Karpas-422 (cell line): Measurements from ENCODE around the gene DUSP8. TPM values are rescaled to one million over a fixed set of nuclear protein-coding genes. Genes with fewer than 3 reads are reported as not detected.

Source experiments
- DNase-seq: peaks from one replicate; pipeline ENCODE4 v3.0.0-alpha.2; 2015
- H2AFZ ChIP-seq: fragments of 200-600 bp; sonication (generic); 2 replicates; pipeline ENCODE4 v1.6.1; 2014; ENCODE audit warnings: antibody characterized with exemption, low read length, mixed read lengths
- H3K27ac ChIP-seq: fragments of 200-600 bp; sonication (generic); 2 replicates; pipeline ENCODE4 v1.5.1; 2014; ENCODE audit warnings: mild to moderate bottlenecking, low read length, moderate library complexity
- H3K27me3 ChIP-seq: fragments of 200-600 bp; sonication (generic); 2 replicates; pipeline ENCODE4 v1.6.1; 2014; ENCODE audit warnings: low read length, mixed read lengths
- H3K36me3 ChIP-seq: fragments of 200-600 bp; sonication (generic); 2 replicates; pipeline ENCODE4 v1.6.1; 2014; ENCODE audit warnings: low read length, mixed read lengths; ENCODE audit not compliant: insufficient read depth
- H3K4me1 ChIP-seq: fragments of 200-600 bp; sonication (generic); 2 replicates; pipeline ENCODE4 v1.6.1; 2014; ENCODE audit warnings: mild to moderate bottlenecking, low read length, mixed read lengths
- H3K4me2 ChIP-seq: fragments of 200-600 bp; sonication (generic); 2 replicates; pipeline ENCODE4 v1.6.1; 2014; ENCODE audit warnings: low read length, low read depth, mild to moderate bottlenecking; ENCODE audit not compliant: poor library complexity, severe bottlenecking
- H3K4me3 ChIP-seq: fragments of 200-600 bp; sonication (generic); 2 replicates; pipeline ENCODE4 v1.5.1; 2014; ENCODE audit warnings: mild to moderate bottlenecking, antibody characterized with exemption, low read length, mixed read lengths
- H3K79me2 ChIP-seq: fragments of 200-600 bp; sonication (generic); 2 replicates; pipeline ENCODE4 v1.6.1; 2014; ENCODE audit warnings: mild to moderate bottlenecking, low read length, mixed read lengths
- H3K9ac ChIP-seq: fragments of 200-600 bp; sonication (generic); 2 replicates; pipeline ENCODE4 v1.6.0; 2014; ENCODE audit warnings: low read length
- H3K9me2 ChIP-seq: fragments of 200-600 bp; sonication (generic), shearing (Covaris generic); replicated peaks from 2 replicates; pipeline ENCODE4 v1.6.0; 2014; ENCODE audit warnings: mild to moderate bottlenecking, low read length, moderate library complexity; ENCODE audit not compliant: insufficient read depth
- H3K9me3 ChIP-seq: fragments of 300-700, 200-600 bp; sonication (generic); 2 replicates; pipeline ENCODE4 v1.6.1; 2014; ENCODE audit warnings: low read length, mixed read lengths
- H4K20me1 ChIP-seq: fragments of 200-600 bp; sonication (generic); 2 replicates; pipeline ENCODE4 v1.6.1; 2014; ENCODE audit warnings: mild to moderate bottlenecking, antibody characterized with exemption, low read length, low read depth; ENCODE audit not compliant: insufficient read depth
- total RNA-seq: library from RNA; depleted of rRNA; stranded (reverse); fragments of >200 nt; shearing (Covaris generic); gene quantifications from 2 replicates; pipeline ENCODE4 v1.2.3, GENCODE V29; 2014; ENCODE audit warnings: low replicate concordance

Gene DUSP8
- total RNA-seq, 1 experiment from 2014 or later, result not detected

DNA sequence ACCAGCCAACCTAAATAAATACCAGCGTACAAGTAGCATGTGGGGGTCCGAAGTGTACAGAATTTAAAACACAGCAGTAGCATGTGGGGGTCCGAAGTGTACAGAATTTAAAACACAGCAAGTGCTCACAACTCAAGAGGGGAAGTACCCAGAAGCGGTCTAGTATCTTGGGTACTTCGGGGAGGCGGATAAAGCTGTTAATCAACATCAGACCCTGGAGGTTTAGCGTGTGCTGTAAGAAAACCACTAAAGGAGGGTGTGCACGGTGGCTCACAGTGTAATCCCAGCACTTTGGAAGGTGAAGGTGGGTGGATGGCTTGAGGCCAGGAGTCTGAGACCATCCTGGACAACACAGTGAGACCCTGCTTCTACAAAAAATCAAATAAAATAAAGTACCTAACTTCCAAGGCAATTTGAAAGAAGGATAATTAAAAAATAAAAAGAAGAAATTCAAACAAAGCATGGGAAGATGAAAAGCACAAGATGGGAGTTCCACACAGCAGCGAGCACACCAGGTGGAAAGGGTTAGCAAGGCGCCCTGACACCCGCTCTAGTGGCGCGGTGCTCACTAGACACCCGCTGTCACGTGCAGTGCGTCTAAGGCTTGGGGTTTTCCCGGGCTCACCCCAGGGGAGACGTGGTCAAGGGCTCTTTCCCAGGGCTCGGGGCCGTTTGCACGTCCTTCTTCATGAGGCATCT is 50.5 kb downstream of the DUSP8 start:
- H3K9me2 ChIP-seq, result no peaks in the 10 kb centered on the region
- no peaks in the 10 kb centered on the region for H3K79me2 ChIP-seq
- no peaks in the 10 kb centered on the region for H3K27me3 ChIP-seq
- no peak overlapping the region for H3K9ac ChIP-seq
- H3K4me2 ChIP-seq, result no peak overlapping the region
- H4K20me1 ChIP-seq, result peaks cover 84% of the 10 kb centered on the region
- H3K4me1 ChIP-seq, result no peaks in the 10 kb centered on the region
- no peak overlapping the region for H3K27ac ChIP-seq
- no peaks in the 10 kb centered on the region for H3K9me3 ChIP-seq
- H3K36me3 ChIP-seq, result no peaks in the 10 kb centered on the region
- no peak overlapping the region for H2AFZ ChIP-seq
- no peak overlapping the region for H3K4me3 ChIP-seq
- DNase-seq, result no peak

DNA sequence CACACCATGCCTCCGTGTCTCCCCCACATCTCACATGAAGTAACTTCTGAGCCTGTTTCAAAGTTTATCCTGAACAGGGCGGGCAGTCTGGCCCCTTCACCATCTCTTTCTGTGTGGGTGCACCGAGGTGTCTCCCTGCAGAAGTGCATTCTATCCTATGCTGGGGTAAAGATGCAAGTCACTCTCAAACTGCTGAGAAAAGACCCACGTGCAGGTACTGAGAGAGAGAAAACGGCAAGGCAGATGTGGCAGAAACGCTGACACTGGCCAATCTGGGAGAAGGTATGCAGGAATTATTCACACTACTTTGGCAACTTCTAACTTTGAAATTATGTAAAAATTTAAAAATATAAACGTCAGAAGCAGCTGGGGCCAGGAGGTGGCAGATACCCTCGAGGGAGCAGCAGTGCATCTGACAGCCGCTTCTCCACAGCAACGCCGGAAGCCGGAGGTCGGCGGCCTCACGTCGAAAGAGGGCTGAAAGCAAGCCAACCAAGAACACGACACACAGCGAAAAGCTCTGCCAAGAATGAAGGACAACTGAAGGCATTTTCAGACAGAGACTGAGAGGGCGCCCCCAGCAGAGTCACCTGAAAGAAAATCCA is 51.3 kb downstream of the DUSP8 start:
- Histone ChIP-seq H3K4me3 (no peak overlapping the region), H3K79me2 (no peaks in the 10 kb centered on the region), H3K4me2 (no peak overlapping the region), H3K4me1 (no peaks in the 10 kb centered on the region), H3K9ac (no peak overlapping the region), H3K27me3 (no peaks in the 10 kb centered on the region), H3K9me2 (no peaks in the 10 kb centered on the region), H4K20me1 (peaks cover 88% of the 10 kb centered on the region), H3K9me3 (no peaks in the 10 kb centered on the region), H3K27ac (no peak overlapping the region), H3K36me3 (no peaks in the 10 kb centered on the region), H2AFZ (no peak overlapping the region)
- no peak for DNase-seq

DNA sequence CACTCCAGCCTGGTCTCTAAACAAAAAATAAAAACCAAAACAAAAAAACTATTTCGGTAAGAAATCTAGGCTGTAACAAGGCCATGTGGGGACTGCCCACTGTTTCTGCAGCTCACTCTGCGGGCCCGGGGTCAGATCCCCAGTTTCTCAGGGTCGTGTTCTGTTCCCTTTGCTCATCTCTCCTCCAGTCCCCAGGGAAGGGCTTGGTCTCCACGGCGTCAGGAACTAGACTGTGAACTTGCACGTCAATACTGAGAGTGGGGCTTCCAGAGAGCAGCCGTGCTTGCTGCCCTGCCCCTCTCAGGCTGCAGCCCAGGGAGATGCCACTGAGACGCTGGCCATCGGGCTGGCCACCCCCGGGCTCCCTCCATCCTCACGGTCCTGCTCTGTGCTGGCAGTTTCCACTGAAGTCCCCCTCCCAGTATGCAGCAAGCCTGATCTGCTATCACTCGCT is 51.8 kb downstream of the DUSP8 start:
- Histone ChIP-seq H3K79me2 (no peaks in the 10 kb centered on the region), H3K9ac (no peak overlapping the region), H3K27me3 (no peaks in the 10 kb centered on the region), H2AFZ (no peak overlapping the region), H3K9me3 (no peaks in the 10 kb centered on the region), H3K4me2 (no peak overlapping the region), H4K20me1 (peaks cover 89% of the 10 kb centered on the region), H3K4me1 (no peaks in the 10 kb centered on the region), H3K4me3 (no peak overlapping the region), H3K36me3 (no peaks in the 10 kb centered on the region), H3K27ac (no peak overlapping the region), H3K9me2 (no peaks in the 10 kb centered on the region)
- DNase-seq, result no peak

DNA sequence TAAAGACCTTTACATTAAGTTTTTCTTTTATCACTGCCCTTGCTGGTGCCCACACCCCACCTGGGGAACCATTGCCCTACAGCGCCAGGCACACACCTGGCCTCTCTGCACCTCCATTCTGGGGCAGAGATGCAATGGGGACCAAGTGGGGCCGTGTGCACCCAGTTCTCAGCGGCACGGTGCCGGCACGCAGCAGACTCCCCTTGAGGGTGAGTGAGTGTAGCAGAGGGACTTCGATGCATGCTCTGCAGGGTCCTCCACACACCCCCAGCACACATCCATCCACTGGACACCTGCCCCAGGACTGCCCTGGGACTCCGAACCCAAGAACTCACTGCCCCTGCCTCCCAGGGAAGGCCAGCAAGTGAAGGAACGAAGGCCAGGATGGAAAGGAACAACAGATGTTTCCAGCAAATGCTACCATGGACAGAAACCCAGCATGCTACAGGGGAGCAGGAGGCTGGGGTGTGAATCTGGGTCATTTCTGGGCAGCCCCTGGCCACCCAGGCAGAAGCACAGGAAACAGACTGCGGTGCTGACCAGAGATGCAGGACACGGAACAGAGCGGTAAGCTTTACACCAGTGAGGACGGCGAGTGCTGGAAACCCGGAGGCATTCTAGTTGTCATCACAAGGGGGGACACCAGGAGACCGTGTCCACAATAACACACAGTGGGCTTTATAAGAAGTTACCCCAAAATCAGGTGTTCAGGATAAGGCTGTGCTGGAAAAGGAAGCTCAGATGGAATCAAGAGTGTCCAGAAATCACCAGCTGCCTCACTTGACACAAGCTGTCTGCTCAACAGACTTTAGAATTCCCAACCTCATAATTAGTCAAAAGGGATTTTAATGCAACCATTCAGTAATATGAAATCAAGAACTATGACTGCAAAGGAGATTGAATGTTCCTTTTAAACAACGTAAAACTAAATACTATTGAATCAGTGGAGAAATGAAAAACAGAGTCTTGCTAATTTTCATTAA is 52.8 kb downstream of the DUSP8 start:
- Histone ChIP-seq H3K4me2 (no peak overlapping the region), H3K79me2 (no peaks in the 10 kb centered on the region), H3K27me3 (no peaks in the 10 kb centered on the region), H2AFZ (no peak overlapping the region), H3K9me3 (no peaks in the 10 kb centered on the region), H4K20me1 (peaks cover 92% of the 10 kb centered on the region), H3K36me3 (no peaks in the 10 kb centered on the region), H3K9ac (no peak overlapping the region), H3K4me3 (no peak overlapping the region), H3K27ac (no peak overlapping the region), H3K9me2 (no peaks in the 10 kb centered on the region), H3K4me1 (no peaks in the 10 kb centered on the region)
- no peak for DNase-seq

DNA sequence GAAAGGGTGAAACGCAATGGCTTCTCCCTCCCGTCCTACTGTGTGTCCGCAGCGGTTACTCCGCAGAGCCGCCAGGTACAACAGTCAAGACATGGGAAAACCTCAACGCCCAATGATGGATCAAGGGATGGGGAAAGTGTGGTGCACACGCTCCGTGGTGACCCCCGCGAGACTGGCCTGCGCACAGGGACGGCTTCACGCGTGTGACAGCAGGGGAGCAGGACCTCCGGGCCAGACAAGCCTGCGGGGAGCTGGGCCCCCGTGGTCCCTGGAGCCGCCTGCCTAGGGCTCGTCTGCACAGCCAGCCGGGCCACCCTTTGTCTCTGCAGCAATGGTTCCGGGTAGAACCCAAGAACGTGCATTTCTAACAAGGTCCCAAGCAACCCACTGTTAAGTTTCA is 53.8 kb downstream of the DUSP8 start:
- no peak for DNase-seq
- Histone ChIP-seq H3K4me3 (no peak overlapping the region), H3K4me1 (no peaks in the 10 kb centered on the region), H3K4me2 (no peak overlapping the region), H4K20me1 (peaks cover 88% of the 10 kb centered on the region), H2AFZ (no peak overlapping the region), H3K36me3 (no peaks in the 10 kb centered on the region), H3K9me2 (no peaks in the 10 kb centered on the region), H3K27me3 (no peaks in the 10 kb centered on the region), H3K9me3 (no peaks in the 10 kb centered on the region), H3K79me2 (no peaks in the 10 kb centered on the region), H3K9ac (no peak overlapping the region), H3K27ac (no peak overlapping the region)

DNA sequence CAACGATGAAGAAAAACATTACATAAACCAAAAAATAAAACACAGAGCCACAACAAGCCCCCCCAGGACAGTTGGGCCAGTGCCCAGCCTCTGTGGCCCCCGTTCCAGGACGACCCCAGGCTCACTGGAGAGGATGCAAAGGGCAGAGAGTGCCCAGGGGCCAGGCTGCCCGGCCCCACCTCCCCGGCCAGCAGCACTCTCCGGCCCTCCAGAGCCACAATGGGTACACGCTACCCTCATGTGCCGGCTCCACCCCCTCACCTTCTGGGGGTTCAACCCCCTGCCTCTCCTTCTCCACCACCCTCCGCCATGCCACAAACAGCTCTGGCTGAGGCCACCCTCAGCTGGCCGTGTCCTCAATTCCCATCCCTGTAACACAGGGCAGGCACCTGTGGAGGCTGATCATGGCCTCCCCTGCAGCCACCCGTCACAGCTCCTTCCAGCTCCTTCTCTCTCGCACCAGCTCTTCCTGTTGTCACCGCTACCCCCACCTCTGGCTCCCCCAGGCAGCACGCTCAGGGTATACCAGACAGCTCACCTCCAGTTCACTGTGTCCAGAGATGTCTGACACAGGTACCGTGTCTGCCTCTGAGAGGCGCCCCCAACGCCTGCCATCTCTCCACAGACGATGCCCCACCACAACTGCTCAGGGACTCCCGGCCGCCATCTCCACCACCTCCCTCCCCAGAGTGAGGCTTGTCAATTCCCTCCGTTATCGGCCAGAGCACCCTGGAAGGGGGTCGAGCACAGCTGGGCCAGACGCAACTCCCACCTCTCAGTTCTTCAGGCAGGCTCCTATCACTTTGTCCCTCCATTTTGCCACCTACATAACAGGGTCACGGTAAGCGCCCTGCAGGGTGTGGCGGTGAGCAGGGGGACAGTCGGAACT is 54.7 kb downstream of the DUSP8 start:
- H3K4me1 ChIP-seq, result no peaks in the 10 kb centered on the region; the same call in 1 of the 2 replicates
- no peak overlapping the region for H3K9ac ChIP-seq
- DNase-seq, result no peak
- H3K4me3 ChIP-seq, result no peak overlapping the region
- no peaks in the 10 kb centered on the region for H3K9me3 ChIP-seq
- no peak overlapping the region for H3K27ac ChIP-seq
- H3K36me3 ChIP-seq, result no peaks in the 10 kb centered on the region
- H3K27me3 ChIP-seq, result no peaks in the 10 kb centered on the region
- H2AFZ ChIP-seq, result no peak overlapping the region
- H4K20me1 ChIP-seq, result peaks cover 83% of the 10 kb centered on the region
- H3K4me2 ChIP-seq, result no peak overlapping the region
- no peaks in the 10 kb centered on the region for H3K9me2 ChIP-seq
- H3K79me2 ChIP-seq, result no peaks in the 10 kb centered on the region

DNA sequence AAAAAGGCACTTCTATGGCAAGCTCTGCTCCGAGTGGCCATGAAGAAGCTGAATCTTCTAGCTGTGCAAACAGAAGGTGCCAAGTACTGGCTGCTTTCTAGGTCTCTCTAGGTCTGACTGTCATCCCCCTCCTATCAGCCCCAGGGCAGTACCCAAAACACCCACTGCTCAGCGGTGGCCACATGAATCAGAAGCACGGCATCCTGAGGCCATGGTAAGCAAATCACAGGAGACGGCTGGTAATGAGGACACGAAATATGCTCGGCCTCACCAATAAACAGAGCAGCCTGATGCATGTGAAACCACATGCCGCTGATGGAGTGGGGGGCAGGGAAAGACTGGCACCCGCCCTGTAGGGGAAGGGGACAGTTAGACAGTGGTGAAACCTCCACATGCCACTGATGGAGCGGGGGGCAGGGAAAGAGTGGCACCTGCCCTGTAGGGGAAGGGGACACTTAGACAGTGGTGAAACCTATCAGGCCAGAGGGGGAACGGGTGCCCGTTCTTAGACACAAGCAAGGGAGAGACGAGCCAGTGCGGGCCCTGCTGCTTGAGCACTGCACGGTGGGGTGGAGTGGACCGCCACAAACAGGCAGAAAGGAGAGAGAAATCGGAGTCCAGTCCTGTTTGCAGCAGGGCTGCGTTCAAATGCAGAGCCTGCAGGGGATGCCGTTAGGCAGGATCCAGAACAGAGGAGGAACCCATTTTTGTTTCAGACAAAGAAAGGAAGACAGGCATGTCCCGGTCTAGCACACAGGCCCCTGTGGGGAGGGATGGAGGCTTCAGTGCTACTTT is 55.6 kb downstream of the DUSP8 start:
- Histone ChIP-seq H3K79me2 (no peaks in the 10 kb centered on the region), H3K9ac (no peak overlapping the region), H3K27me3 (no peaks in the 10 kb centered on the region), H3K9me3 (no peaks in the 10 kb centered on the region), H4K20me1 (peaks cover 86% of the 10 kb centered on the region), H3K9me2 (no peaks in the 10 kb centered on the region), H3K4me3 (no peak overlapping the region), H3K4me2 (no peak overlapping the region), H2AFZ (no peak overlapping the region), H3K4me1 (no peaks in the 10 kb centered on the region; the same call in 1 of the 2 replicates), H3K36me3 (no peaks in the 10 kb centered on the region), H3K27ac (no peak overlapping the region)
- no peak for DNase-seq
